SK-N-SH (cell line): ENCODE results near the gene RPS10. TPM values are rescaled to one million over a fixed set of nuclear protein-coding genes. Genes with fewer than 3 reads are reported as not detected.

Experiments used
- CTCF ChIA-PET: fragments of 300-600, 350-600 bp; formaldehyde crosslinking; extraction: SDS; loops from one replicate; lab custom pipeline; 2021; lab: Yijun Ruan, JAX
- POLR2A ChIA-PET: fragments of 350-600 bp; sonication (Branson Sonifier 250); formaldehyde crosslinking; extraction: SDS; loops from one replicate; lab custom pipeline; 2020; ENCODE audit warnings: antibody characterized with exemption, inconsistent platforms; lab: Yijun Ruan, JAX
- DNase-seq: peaks from one replicate; pipeline ENCODE4 v3.0.0; 2012
- H2AFZ ChIP-seq: fragments of 200-600 bp; sonication (generic); 2 replicates; pipeline ENCODE4 v1.8.1; 2016; ENCODE audit warnings: antibody characterized with exemption, mild to moderate bottlenecking, low read depth
- H3F3A ChIP-seq: fragments of 200-600 bp; sonication (generic); replicated peaks from 2 replicates; pipeline ENCODE3; 2016; ENCODE audit warnings: antibody characterized with exemption, mild to moderate bottlenecking; ENCODE audit not compliant: insufficient read depth
- H3K27ac ChIP-seq, 2 experiments: fragments of 200-500 bp in 1 of 2; fragments of 200-600 bp in 1 of 2; sonication (Bioruptor generic) in 1 of 2; sonication (generic), shearing (Covaris generic) in 1 of 2; 2 replicates each; pipeline versions ENCODE4 v1.5.1 to v1.6.1; 2014 to 2016; ENCODE audit warnings: low read depth in 2 of 2, inconsistent platforms in 1 of 2, low read length in 1 of 2, mild to moderate bottlenecking in 1 of 2, mixed read lengths in 1 of 2
- H3K27me3 ChIP-seq: fragments of 200-600 bp; sonication (generic), shearing (Covaris generic); 2 replicates; pipeline ENCODE4 v1.6.1; 2016; ENCODE audit warnings: mixed run types; ENCODE audit not compliant: insufficient read depth
- H3K36me3 ChIP-seq, 2 experiments: fragments of 200-500 bp in 1 of 2; fragments of 200-600 bp in 1 of 2; sonication (Bioruptor generic) in 1 of 2; sonication (generic) in 1 of 2; replicated peaks in 1 of 2; 2 replicates each; pipeline versions ENCODE3 to v1.5.1; 2014 to 2016; ENCODE audit warnings: low read length in 1 of 2, mild to moderate bottlenecking in 1 of 2; ENCODE audit not compliant: insufficient read depth in 2 of 2, control insufficient read depth in 1 of 2
- H3K4me1 ChIP-seq, 2 experiments: fragments of 200-500 bp in 1 of 2; fragments of 200-600 bp in 1 of 2; sonication (Bioruptor generic) in 1 of 2; sonication (generic), shearing (Covaris generic) in 1 of 2; 2 replicates each; pipeline versions ENCODE4 v1.5.1 to v1.6.1; 2014 to 2016; ENCODE audit warnings: low read depth in 1 of 2, low read length in 1 of 2, mixed run types in 1 of 2; ENCODE audit not compliant: insufficient read depth in 2 of 2, control insufficient read depth in 1 of 2
- H3K4me2 ChIP-seq: fragments of 200-600 bp; sonication (generic), shearing (Covaris generic); 2 replicates; pipeline ENCODE4 v1.6.1; 2017; ENCODE audit warnings: mixed run types
- H3K4me3 ChIP-seq, 2 experiments: fragments of 200-500 bp in 1 of 2; fragments of 200-600 bp in 1 of 2; sonication (Bioruptor generic) in 1 of 2; sonication (generic), shearing (Covaris generic) in 1 of 2; 2 replicates each; pipeline versions ENCODE4 v1.5.1 to v1.8.1; 2014 to 2016; ENCODE audit warnings: low read depth in 2 of 2, inconsistent platforms in 1 of 2, low read length in 1 of 2, mild to moderate bottlenecking in 1 of 2, mixed read lengths in 1 of 2, moderate library complexity in 1 of 2
- H3K79me2 ChIP-seq: fragments of 200-600 bp; sonication (generic); 2 replicates; pipeline ENCODE4 v1.8.1; 2017; ENCODE audit warnings: mild to moderate bottlenecking; ENCODE audit not compliant: insufficient read depth
- H3K9ac ChIP-seq: fragments of 200-600 bp; sonication (generic); 2 replicates; pipeline ENCODE4 v1.6.1; 2017; ENCODE audit warnings: mixed run types
- H3K9me2 ChIP-seq: fragments of 200-600 bp; sonication (generic); 2 replicates; pipeline ENCODE4 v1.6.1; 2017; ENCODE audit warnings: mixed run types
- H3K9me3 ChIP-seq: fragments of 200-600 bp; sonication (generic); 2 replicates; pipeline ENCODE4 v1.6.1; 2017; ENCODE audit warnings: mixed run types, mild to moderate bottlenecking, moderate library complexity
- H4K20me1 ChIP-seq: fragments of 200-600 bp; sonication (generic); 2 replicates; pipeline ENCODE4 v1.6.1; 2017; ENCODE audit warnings: mild to moderate bottlenecking, mixed run types; ENCODE audit not compliant: insufficient read depth
- CHD2 ChIP-seq: fragments of 150-350 bp; IDR thresholded peaks from 2 replicates; pipeline ENCODE4 v1.6.1; 2018; ENCODE audit warnings: low read length; ENCODE audit not compliant: partially characterized antibody
- ELF1 ChIP-seq: IDR thresholded peaks from 2 replicates; pipeline ENCODE4 v1.4.0; 2012
- EP300 ChIP-seq, 2 experiments: IDR thresholded peaks; 2 replicates each; pipeline versions ENCODE4 v1.4.0 to v1.6.1; 2012; ENCODE audit warnings: borderline replicate concordance in 1 of 2, low read depth in 1 of 2, low read length in 1 of 2
- EZH2phosphoT487 ChIP-seq: fragments of 200-600 bp; sonication (generic); IDR thresholded peaks from 2 replicates; pipeline ENCODE4 v1.6.1; 2017; ENCODE audit warnings: low read depth, mixed run types, mild to moderate bottlenecking, antibody characterized with exemption, moderate library complexity, borderline replicate concordance
- FOSL2 ChIP-seq: IDR thresholded peaks from 2 replicates; pipeline ENCODE4 v1.4.0; 2012; ENCODE audit warnings: low read depth, mild to moderate bottlenecking, moderate library complexity, borderline replicate concordance
- FOXJ3 ChIP-seq: sonication (generic); formaldehyde crosslinking; IDR thresholded peaks from 2 replicates; pipeline ENCODE4 v1.5.1; 2020; ENCODE audit warnings: mild to moderate bottlenecking, missing genetic modification reagents
- FOXM1 ChIP-seq: IDR thresholded peaks from 2 replicates; pipeline ENCODE4 v1.4.0; 2012; ENCODE audit warnings: low read depth, mild to moderate bottlenecking
- GABPA ChIP-seq: IDR thresholded peaks from 2 replicates; pipeline ENCODE4 v1.4.0; 2012; ENCODE audit warnings: low read depth, mild to moderate bottlenecking
- JUND ChIP-seq: IDR thresholded peaks from 2 replicates; pipeline ENCODE4 v1.4.0; 2012
- MAX ChIP-seq: IDR thresholded peaks from 2 replicates; pipeline ENCODE4 v1.4.0; 2012; ENCODE audit warnings: low read depth
- MEF2A ChIP-seq: IDR thresholded peaks from 2 replicates; pipeline ENCODE4 v1.4.0; 2012; ENCODE audit warnings: low read depth, borderline replicate concordance
- MXI1 ChIP-seq: IDR thresholded peaks from 2 replicates; pipeline ENCODE4 v1.6.1; 2012; ENCODE audit warnings: mild to moderate bottlenecking, low read depth, low read length, improper control_type of control experiment
- RAD21 ChIP-seq: IDR thresholded peaks from 2 replicates; pipeline ENCODE4 v1.6.1; 2012; ENCODE audit warnings: mild to moderate bottlenecking, low read length
- RCOR1 ChIP-seq: fragments of 150-350 bp; IDR thresholded peaks from 2 replicates; pipeline ENCODE4 v1.6.1; 2017; ENCODE audit warnings: antibody characterized with exemption, low read length
- REST ChIP-seq: IDR thresholded peaks from 2 replicates; pipeline ENCODE4 v1.6.1; 2012; ENCODE audit warnings: mild to moderate bottlenecking, low read depth, low read length, moderate library complexity
- RFX5 ChIP-seq: IDR thresholded peaks from 2 replicates; pipeline ENCODE4 v1.6.1; 2012; ENCODE audit warnings: mild to moderate bottlenecking, improper control_type of control experiment, low read length
- RXRA ChIP-seq: IDR thresholded peaks from 2 replicates; pipeline ENCODE4 v1.4.0; 2012; ENCODE audit warnings: low read depth, mild to moderate bottlenecking, borderline replicate concordance
- TAF1 ChIP-seq: IDR thresholded peaks from 2 replicates; pipeline ENCODE4 v1.6.1; 2012; ENCODE audit warnings: low read depth, mild to moderate bottlenecking, low read length, moderate library complexity, borderline replicate concordance
- TCF12 ChIP-seq: IDR thresholded peaks from 2 replicates; pipeline ENCODE4 v1.4.0; 2012
- YY1 ChIP-seq: IDR thresholded peaks from 2 replicates; pipeline ENCODE4 v1.4.0; 2012; ENCODE audit warnings: low read depth, mild to moderate bottlenecking
- ZBTB33 ChIP-seq: IDR thresholded peaks from 2 replicates; pipeline ENCODE4 v1.4.0; 2012; ENCODE audit warnings: low read depth, borderline replicate concordance
- WGBS: methylation state at CpG from one replicate; pipeline ENCODE4 v1.1.6; 2017; ENCODE audit warnings: low lambda C conversion rate; 5-methylcytosine and 5-hydroxymethylcytosine counted together
- polyA plus RNA-seq, 3 experiments: library from polyadenylated mRNA; depleted of rRNA; stranded (reverse); fragments of >200 nt; gene quantifications; 2 replicates each; pipeline ENCODE4 v1.2.3, GENCODE V29; 2012

The RPS10 gene
- polyA plus RNA-seq, 1 of the 3 experiments (the other 2 are of a cell fraction), result 4,475 TPM

- Histone ChIP-seq H3K9me2 (no peaks in the 10 kb centered on the region), H2AFZ (no peak overlapping the region), H3K4me2 (no peak overlapping the region), H3K4me1 (peaks cover 3 to 15% of the 10 kb centered on the region in 2 experiments; a peak in 2 of 4 replicates), H3K4me3 (no peak overlapping the region), H3K27me3 (no peaks in the 10 kb centered on the region), H3K36me3 (no peaks in the 10 kb centered on the region), H3K9me3 (no peaks in the 10 kb centered on the region), H3K27ac (no peak overlapping the region), H3F3A (peaks cover 9% of the 10 kb centered on the region), H4K20me1 (peaks cover 45% of the 10 kb centered on the region), H3K79me2 (peaks cover 83% of the 10 kb centered on the region), H3K9ac (no peak overlapping the region)
- CTCF ChIA-PET, result interaction anchor here (0.6 to 0.9 kb wide), 3 partner anchors 13 to 993 kb away, joined by 3 read pairs; no protein-coding TSS in a partner anchor
- DNase-seq, result no peak
- WGBS, result 93% methylated on average over 2 of the region's 3 CpGs
- no peak for TF ChIP-seq ELF1
- no peak for TF ChIP-seq RCOR1
- no peak for TF ChIP-seq EP300 (IDR thresholded peaks at IDR 0.05; ENCODE audit: borderline replicate concordance in 1 of 2, low read depth in 1 of 2, low read length in 1 of 2)
- TF ChIP-seq TAF1, result no peak
- TF ChIP-seq YY1, result no peak
- no peak for TF ChIP-seq RAD21
- TF ChIP-seq FOXJ3 (CRISPR knock-in tag), result no peak
- TF ChIP-seq TCF12, result no peak
- no peak for TF ChIP-seq RXRA
- no peak for TF ChIP-seq EZH2phosphoT487
- TF ChIP-seq FOXM1, result no peak
- TF ChIP-seq MXI1, result no peak
- TF ChIP-seq CHD2, result no peak
- no peak for TF ChIP-seq GABPA
- TF ChIP-seq RFX5, result no peak
- TF ChIP-seq ZBTB33, result no peak
- POLR2A ChIA-PET, result no interaction called here
Measured at GRCh38 chr6:34389034-34389433, 36.8 kb downstream of the RPS10 start.

- peaks cover 89% of the 10 kb centered on the region for H3K79me2 ChIP-seq
- no peak overlapping the region for H3K4me3 ChIP-seq
- 93% methylated on average over 3 of the region's 3 CpGs for WGBS
- H3K27ac ChIP-seq, result no peak overlapping the region
- H3K9ac ChIP-seq, result no peak overlapping the region
- H3K27me3 ChIP-seq, result no peaks in the 10 kb centered on the region
- H3K9me3 ChIP-seq, result no peaks in the 10 kb centered on the region
- DNase-seq, result no peak
- no peaks in the 10 kb centered on the region for H3K36me3 ChIP-seq
- H3K9me2 ChIP-seq, result no peaks in the 10 kb centered on the region
- POLR2A ChIA-PET, result no interaction called here
- H3F3A ChIP-seq, result peaks cover 9% of the 10 kb centered on the region
- no peak overlapping the region for H2AFZ ChIP-seq
- peaks cover 3 to 15% of the 10 kb centered on the region in 2 experiments; a peak in 2 of 4 replicates for H3K4me1 ChIP-seq
- CTCF ChIA-PET, result interaction anchor here (0.6 to 1.0 kb wide), 4 partner anchors 12 to 993 kb away, joined by 3 to 4 read pairs (median 3); partner anchors contain the start of gene SMIM29
- H3K4me2 ChIP-seq, result no peak overlapping the region
- TF ChIP-seq FOXJ3 (CRISPR knock-in tag) (no peak), JUND (no peak), FOSL2 (no peak), MAX (no peak), REST (no peak), TAF1 (no peak), FOXM1 (no peak), MEF2A (no peak), RFX5 (no peak), ELF1 (no peak)
- TF ChIP-seq, all 33 proteins: peak for 0
- peaks cover 51% of the 10 kb centered on the region for H4K20me1 ChIP-seq
Measured at GRCh38 chr6:34388421-34388820, 37.4 kb downstream of the RPS10 start.
